HG03442 (cell line): ENCODE data around the gene MTAP.

Experiments used
- ATAC-seq: cut with Tn5 transposase; IDR thresholded peaks from one replicate; pipeline ENCODE4 v1.9.1; 2021; ENCODE audit warnings: mild to moderate bottlenecking, moderate library complexity; ENCODE audit not compliant: unreplicated experiment

Gene MTAP

DNA sequence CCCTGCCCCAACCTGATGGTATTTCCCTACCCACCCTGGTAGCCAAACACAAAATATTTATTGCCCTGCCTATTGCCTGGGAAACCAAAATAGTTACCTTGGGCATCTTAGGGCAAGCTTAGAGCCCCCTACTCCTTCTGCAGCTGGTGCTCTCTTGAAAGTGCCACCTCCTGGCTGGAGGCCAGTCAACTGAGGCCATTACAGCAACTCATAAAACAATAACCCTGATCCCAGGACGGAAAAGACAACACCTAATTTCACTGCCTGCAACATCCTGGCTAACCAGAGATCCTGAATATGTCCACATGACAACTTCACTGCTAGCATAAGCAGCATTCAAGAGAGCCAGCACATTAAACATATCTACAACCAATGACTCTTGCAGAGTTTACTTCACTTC is 38.7 kb downstream of the MTAP start:
- ATAC-seq, result no peak

DNA sequence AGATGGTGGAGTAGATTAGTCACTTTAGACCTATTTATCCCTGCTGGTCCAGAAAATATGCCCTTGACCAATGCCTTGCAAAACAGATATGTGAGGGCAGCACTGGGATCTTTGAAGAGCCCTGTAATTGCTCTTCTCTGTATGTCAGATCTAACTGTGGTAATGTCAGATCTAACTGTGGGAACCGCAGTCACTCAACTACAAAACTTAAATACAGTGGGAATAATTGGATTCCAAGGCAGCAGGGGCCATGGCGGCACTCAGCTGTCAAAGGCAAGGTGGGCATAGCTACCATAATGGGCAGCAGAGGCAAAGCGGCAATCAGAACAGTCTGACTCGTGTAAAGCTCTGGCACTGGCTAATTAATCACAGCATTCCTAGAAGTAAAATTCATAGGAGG is 46.2 kb downstream of the MTAP start:
- ATAC-seq, result no peak

DNA sequence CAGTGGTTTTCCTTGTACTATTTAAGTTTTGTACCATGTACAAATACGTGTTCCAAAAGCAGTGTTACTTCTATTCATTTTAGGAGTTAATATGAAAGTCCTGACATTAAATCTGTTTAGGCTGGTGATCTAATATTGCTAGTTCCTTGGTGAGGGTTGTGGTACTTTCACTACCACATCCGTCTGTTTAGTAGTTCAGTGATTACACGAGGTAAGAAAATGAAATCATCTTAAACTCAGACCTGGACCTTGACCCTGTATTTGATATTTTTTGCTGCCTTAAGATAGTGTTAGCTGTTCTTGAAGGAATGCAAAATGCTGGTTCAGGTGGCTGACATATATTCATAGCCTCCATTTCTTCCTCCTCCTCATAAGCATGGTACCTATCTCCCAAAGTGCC is 50.3 kb downstream of the MTAP start:
- peak; percentile 99 for ATAC-seq

DNA sequence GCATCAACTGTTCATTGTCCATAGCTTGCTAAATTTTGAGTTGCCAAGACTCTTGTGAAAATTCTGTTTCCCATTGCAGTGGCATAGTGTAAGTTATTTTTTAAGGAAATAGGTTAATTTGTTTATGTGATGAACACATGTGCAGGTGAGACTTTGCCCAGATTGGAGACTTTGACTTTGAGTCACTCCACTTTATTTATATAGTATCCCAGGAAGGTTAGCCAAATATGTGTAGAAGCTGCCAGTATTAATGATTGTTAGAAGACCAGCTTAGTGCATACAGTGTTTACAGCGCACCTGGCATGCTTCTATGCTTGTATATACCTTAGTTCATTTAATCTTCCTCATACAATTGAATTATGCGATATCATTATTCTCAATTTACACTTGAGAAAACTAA is 51.0 kb downstream of the MTAP start:
- ATAC-seq, result no peak

DNA sequence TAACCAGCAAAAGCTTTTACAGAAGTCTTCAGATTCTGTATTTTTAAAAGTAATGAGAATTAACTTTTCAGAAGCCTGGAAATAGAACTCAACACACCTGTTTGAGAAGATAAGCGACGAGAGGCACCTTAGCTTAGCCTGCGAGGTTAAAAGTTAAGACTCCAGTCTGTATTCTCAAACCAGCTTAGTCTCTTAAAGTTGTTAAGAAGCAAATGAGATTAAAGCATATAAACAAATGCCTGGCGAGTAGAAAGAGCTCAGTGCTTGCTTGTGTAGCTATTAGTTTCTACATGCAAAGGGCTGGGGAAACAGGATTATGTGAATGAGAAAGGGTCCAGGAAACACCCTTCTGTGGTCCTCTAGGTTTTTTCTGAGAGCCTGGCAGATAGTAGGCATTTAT is 51.7 kb downstream of the MTAP start:
- ATAC-seq, result no peak

DNA sequence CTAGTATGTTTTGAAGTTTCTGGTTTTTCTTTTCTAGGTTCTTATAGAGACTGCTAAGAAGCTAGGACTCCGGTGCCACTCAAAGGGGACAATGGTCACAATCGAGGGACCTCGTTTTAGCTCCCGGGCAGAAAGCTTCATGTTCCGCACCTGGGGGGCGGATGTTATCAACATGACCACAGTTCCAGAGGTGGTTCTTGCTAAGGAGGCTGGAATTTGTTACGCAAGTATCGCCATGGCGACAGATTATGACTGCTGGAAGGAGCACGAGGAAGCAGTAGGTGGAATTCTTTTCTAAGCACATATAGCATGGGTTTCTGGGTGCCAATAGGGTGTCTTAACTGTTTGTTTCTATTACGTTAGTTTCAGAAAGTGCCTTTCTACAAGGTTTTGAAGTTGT is 52.2 kb downstream of the MTAP start:
- ATAC-seq, result no peak

DNA sequence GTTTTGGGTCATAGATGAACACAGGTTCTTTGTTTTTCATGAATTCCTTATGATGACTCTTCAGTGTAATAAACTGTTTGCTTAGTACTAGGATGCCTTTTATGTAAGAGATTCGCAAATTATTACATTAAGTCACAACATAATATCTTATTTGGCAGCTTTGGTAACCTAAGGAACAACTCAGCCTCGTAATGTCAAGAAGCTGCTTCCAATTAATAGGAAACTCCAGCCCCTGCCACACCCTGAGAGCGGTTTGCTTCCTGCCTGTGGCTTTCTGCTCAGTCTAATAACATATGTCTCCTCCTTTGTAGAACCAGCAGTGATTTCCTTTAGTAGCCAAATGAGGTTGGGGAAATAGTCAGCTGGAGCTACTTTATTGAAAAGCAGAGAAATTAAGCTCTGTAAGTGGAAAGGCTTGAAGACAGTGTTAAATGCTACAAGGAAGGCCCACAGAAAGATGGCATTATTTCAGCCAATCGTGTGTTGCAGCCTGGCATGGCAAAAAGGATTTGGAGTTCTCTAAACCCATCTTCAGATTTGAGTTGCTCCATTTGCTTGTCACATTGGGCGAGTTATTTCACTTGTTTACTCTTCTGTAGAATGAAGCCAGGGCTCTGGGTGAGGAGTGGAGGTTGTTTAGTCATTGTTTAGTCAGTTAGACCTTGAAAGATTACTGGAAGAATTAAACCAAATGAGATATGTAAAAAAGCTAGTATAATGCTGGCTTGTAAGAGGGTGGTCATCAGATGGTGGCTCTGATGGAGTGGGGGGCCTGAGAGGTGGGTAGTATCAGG is 54.1 kb downstream of the MTAP start:
- no peak for ATAC-seq

DNA sequence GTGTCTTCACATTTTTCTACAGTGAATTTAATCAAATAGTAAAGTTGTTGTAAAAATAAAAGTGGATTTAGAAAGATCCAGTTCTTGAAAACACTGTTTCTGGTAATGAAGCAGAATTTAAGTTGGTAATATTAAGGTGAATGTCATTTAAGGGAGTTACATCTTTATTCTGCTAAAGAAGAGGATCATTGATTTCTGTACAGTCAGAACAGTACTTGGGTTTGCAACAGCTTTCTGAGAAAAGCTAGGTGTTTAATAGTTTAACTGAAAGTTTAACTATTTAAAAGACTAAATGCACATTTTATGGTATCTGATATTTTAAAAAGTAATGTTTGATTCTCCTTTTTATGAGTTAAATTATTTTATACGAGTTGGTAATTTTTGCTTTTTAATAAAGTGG is 60.4 kb downstream of the MTAP start:
- ATAC-seq, result peak; percentile 52

DNA sequence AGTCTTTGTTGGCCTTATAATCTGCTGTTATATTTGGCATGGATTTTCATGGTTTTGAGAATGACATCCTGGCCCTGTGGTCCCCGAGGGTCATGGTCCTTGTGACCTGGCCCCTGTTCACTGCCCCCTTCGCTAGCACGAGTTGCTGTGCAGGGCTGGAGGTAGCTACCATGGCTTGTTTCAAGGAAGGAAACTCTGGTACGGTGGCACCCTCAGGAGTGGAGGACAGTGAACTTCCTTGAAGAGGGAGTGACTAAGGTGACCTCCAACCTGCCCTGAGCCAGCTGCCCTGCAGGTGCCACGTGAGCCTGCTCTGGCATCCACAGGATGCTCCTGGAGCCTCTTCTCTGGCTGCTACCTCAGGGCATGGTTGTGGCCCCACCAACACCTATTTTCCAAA is 62.1 kb downstream of the MTAP start:
- no peak for ATAC-seq

DNA sequence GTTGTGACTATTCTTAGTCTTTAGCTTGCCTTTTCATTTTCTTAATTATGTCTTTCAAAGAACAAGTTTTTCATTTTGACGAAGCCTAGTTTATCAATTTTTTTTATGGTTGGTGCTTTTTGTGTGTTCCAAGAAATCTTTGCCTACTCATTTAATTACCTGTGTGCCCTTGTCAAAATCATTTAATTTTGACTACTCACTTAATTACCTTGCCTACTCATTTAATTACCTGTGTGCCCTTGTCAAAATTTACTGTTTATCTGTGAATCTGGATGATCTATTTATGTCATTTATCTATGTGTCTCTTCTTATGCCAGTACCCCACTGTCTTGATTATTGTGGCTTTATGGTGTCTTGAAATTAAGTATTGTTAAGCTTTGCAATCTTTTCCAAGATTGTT is 63.9 kb downstream of the MTAP start:
- ATAC-seq, result no peak

DNA sequence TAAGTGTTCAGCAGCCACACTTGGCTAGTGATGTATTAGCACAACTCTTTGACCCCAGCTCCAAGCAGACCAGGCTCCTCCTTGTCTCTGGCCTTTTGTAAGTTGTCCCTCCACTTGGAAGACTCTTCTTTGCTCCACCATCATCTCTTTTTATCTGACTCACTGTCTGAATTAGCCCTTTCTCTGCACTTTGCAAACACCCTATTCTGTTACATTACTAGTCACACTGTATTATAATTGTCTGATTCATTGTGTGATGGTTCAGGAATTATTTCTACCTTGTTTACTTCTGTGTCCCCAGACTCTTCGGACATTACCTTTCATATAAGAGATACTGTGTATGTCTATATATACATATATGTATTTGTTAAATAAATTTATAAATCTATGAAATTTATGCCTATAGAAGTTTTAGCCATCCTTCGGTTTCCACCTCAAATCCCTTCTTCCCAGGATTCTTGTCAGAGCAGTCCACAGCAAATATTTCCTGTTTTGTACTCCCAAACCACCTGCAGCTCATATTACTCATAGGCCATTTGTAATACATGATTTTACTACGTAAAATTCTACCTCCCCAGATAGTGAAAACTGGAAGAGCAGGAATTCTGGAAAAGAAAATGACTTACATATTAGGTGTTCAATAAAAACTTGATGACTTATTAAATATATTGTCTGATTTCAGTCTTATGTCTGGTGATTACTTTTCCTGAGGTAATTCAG is 69.0 kb downstream of the MTAP start:
- ATAC-seq, result no peak

DNA sequence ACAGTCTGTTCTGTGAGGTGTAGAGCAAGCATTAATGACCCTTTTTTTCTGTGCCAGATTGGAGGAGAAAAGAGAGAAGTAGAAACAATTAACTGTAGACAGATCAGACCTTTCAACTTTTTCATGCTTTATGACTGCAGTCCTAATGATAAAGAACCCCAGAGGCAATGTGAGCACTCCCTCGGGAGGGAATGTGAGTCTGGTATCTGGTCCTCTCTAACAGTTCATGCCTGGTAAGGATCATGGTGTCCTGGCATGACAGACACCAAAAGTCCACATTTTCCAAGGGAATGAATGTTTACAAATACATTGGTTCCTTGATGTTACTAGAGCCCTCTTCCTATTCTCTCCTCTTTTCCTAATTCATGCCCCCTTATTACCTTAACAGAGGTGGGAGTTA is 70.3 kb downstream of the MTAP start:
- no peak for ATAC-seq

DNA sequence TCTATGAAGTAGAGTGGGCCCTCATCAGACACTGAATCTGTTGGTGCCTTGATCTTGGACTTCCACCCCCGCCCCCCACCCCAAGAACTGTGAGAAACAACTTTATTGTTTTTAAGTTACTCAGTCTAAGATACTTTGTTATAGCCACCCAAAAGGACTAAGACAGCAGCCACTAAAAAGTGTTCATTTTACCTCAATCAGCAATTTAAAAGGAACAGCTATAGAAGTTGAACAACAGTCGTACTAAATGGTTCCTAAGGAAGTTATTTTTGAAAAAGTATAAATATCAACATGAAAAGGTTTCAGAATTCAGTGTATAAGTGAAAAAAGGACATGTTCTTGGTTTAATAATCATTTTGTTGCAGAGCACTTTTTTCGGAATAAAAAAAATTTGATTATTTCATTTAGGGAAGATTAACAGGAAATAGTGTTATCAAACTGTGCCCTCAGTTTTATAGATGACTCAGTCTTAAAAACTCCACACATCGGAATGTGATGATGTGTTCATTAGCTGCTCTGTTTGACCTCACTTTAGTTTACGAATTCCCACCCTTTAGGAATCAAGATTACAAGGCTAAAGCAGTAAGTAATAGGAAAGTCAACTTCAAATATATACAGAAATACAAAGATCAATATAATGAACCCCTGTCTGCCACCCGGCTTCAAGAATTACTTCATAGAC is 71.2 kb downstream of the MTAP start:
- ATAC-seq, result no peak

DNA sequence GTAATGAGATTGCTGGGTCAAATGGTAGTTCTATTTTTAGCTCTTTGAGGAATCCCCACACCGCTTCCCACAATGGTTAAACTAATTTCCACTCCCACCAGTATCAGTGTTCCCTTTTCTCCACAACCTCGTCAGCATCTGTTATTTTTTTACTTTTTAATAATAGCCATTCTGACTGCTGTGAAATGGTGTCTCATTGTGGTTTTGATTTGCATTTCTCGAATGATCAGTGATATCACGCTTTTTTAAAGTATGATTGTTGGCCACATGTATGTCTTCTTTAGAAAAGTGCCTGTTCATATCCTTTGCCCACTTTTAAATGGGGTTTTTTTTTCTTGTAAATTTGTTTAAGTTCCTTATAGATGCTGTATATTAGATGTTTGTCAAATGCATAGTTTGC is 73.5 kb downstream of the MTAP start:
- no peak for ATAC-seq

DNA sequence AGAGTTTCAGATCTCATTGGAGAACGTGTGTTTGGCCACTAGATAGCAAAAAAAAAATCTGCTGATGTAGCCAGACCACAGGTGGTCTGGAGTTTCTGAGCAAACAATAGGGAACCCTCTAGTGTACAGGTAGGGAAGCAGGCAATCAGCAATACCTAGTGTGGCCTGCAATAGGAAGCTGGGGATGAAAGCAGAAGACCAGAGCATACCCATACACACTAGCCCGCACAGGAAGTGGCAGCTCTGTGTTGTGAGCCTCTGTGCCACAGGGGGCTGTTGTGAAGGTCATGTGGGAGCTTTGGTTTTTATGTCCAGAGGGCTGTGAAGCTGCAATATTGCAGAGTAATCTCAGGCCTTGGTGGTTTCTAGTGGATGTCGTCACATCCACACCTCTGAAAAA is 81.2 kb downstream of the MTAP start:
- no peak for ATAC-seq

DNA sequence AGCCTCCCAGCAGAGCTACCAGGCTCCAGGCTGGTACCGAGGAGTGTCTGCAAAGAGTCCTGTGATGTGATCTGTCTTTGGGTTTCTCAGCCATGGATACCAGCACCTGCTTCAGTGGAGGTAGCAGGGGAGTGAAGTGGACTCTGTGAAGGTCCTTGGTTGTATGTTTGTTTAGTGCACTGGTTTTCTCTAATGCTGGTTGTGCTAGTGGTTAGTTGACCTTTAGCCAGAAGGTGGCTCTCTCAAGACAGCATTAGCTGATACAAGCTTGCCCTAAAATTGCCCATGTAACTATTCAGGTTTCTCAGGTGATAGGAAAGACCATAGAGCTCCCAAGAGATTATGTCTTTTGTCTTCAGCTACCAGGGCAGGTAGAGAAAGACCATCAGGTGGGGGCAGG is 87.2 kb downstream of the MTAP start:
- ATAC-seq, result no peak

DNA sequence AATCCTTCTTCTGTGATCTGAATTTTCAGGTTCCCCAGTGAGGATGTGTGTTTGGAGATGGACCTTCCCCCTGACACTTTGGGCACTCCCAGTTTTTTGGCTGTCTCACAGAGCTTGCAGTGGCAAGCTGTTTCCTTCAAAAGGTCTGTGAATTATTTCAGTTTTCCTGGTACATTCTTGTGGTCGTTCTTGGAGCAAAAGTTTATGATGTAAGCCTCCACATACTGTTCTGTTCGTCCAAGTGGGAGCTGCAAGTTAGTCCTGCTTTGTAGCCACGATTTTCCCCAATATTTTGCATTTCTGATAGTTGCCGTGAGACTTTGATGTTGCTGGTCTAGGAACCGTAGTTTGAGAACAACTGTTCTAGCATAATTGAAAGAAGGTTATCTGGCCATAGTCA is 88.3 kb downstream of the MTAP start:
- ATAC-seq, result no peak

DNA sequence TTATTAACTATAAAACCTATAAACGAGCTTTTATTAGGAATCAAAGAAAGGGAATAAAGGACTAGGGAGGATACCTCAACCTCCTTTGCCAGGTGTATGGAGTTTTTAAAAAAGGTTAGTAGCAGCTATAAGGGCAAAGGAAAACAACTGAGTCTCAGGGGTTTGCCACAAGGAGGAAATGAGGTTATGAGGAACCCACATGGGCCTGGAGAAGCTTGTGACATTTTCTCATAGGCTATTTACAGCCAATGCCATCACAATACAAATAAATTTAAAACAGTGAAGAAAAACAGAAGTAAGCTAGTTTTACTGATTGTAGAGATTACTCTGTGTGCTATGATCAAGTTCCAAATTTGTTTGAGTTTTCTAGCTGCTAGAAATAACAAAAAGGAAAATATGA is 99.1 kb downstream of the MTAP start:
- ATAC-seq, result peak; percentile 25

DNA sequence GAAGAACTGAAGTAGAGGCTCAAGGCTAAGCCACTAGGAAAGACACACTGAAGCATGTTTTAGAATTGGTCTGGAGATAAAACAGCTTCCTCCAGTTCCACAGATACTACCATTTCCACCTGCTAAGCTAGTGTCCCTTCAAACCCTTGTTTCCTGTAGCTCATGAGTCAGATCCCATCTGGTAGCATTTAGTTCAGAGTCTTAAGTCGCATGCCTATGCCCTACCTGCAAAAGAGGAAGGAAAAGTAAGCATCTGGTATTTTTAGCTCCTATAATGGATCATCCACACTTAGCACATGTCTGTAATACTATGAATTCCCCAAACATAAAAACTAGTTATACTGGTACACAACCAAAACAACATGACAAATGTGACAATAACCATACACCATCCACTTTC is 99.7 kb downstream of the MTAP start:
- ATAC-seq, result peak; percentile 74

DNA sequence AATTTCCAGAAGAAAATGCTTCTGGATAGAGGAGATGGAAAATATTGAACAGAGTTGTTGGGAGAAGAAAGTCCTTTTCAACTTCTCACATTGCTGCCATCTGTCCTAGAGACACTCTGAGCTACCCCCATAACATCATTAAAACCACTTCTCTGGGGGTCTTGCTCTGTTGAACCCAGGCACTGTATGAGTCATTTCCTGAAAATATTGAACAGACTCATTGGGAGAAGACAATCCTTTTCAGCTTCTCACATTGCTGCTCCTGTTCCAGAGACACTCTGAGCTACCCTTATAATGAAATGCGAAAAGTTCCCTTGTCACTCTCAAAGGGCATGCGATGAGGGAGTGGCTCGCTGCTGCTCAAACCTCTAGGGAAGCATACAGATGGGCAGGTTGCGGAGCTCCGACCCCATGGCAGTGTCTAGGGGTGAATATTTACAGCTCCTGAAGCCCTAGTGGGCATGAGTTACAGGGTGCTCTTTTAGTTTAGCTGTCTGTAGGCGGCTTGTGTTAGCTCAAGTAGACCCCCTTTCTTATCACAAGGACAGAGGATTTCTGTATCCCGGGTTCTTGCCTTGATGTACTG is 101.0 kb downstream of the MTAP start:
- no peak for ATAC-seq

DNA sequence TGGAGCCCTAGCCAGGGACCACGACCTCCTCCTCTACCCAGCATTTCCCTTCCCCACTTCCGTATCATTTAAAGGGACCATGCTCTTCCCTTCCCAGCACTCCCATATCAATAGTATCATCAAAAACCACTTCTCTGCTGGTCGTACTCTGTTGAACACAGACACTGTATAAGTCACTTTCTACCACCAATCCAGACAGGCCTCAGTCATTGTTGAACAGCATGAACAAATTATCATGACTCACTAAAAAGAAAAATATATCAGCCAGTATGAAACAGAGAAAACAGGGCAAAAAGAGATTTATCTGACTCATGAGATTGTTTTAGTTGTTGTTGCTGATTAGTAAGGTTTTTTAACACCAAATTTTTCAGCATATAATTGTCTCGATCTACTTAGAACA is 101.9 kb downstream of the MTAP start:
- no peak for ATAC-seq

DNA sequence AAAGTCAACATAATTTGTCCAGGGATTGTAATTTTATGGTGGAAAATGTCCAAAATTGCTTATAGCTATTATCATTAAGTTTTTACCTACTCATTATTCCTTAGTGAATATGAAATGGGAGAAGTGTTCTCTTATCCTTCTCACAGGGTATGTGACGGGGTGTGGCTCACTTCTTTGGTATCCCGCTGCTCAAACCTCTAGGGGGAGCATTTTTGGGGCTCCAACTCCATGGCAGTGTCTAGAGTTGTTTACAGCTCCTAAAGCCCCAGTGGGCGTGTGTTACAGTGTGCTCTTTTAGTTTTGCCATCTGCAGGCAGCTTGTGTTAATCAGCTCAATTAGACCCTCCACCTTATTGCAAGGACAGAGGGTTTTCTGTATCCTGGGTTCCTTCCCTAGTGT is 102.3 kb downstream of the MTAP start:
- no peak for ATAC-seq
